Osteoblast (primary cell): Measurements from ENCODE around the gene KCTD21. TPM values are rescaled to one million over a fixed set of nuclear protein-coding genes. Genes with fewer than 3 reads are reported as not detected.
A peak's percentile ranks its signal among the peaks of the same experiment; 100 is the strongest.

Source experiments
- DNase-seq: peaks from one replicate; pipeline ENCODE4 v3.0.0; 2011; ENCODE audit warnings: low spot score, mixed read lengths; ENCODE audit not compliant: insufficient read length; ENCODE audit errors: missing footprints
- H2AFZ ChIP-seq: 2 replicates; pipeline ENCODE4 v1.6.0; 2011; ENCODE audit warnings: mild to moderate bottlenecking, low read length
- H3K27ac ChIP-seq: 2 replicates; pipeline ENCODE4 v1.5.1; 2011; ENCODE audit warnings: mild to moderate bottlenecking, low read depth, low read length, moderate library complexity
- H3K27me3 ChIP-seq: 2 replicates; pipeline ENCODE4 v1.6.0; 2012; ENCODE audit warnings: mild to moderate bottlenecking, control low read depth, inconsistent platforms, low read length, moderate library complexity; ENCODE audit not compliant: insufficient read depth
- H3K36me3 ChIP-seq: 2 replicates; pipeline ENCODE4 v1.5.1; 2011; ENCODE audit warnings: mild to moderate bottlenecking, low read length, control low read depth, moderate library complexity; ENCODE audit not compliant: insufficient read depth
- H3K4me1 ChIP-seq: 2 replicates; pipeline ENCODE4 v1.5.1; 2011; ENCODE audit warnings: mild to moderate bottlenecking, low read length, control low read depth, moderate library complexity; ENCODE audit not compliant: insufficient read depth
- H3K4me2 ChIP-seq: 2 replicates; pipeline ENCODE4 v1.6.0; 2011; ENCODE audit warnings: mild to moderate bottlenecking, low read length; ENCODE audit not compliant: insufficient read depth
- H3K4me3 ChIP-seq: fragments of 200-600 bp; sonication (generic); 3 replicates; pipeline ENCODE4 v1.5.1; 2012; ENCODE audit warnings: mild to moderate bottlenecking, low read length, inconsistent platforms; ENCODE audit not compliant: insufficient read depth
- H3K79me2 ChIP-seq: 2 replicates; pipeline ENCODE4 v1.6.0; 2012; ENCODE audit warnings: mild to moderate bottlenecking, low read length, control low read depth, inconsistent platforms; ENCODE audit not compliant: insufficient read depth
- H3K9me3 ChIP-seq: 2 replicates; pipeline ENCODE4 v1.5.1; 2011; ENCODE audit warnings: low read depth, low read length, control low read depth
- H4K20me1 ChIP-seq: 2 replicates; pipeline ENCODE4 v1.6.0; 2012; ENCODE audit warnings: mild to moderate bottlenecking, low read length, control low read depth; ENCODE audit not compliant: insufficient read depth
- CTCF ChIP-seq: IDR thresholded peaks from 2 replicates; pipeline ENCODE4 v1.5.1; 2011; ENCODE audit warnings: mild to moderate bottlenecking, low read depth, low read length, moderate library complexity; ENCODE audit errors: extremely low read depth
- total RNA-seq: library from RNA; depleted of rRNA; stranded (reverse); fragments of >200 nt; gene quantifications from 2 replicates; pipeline ENCODE4 v1.2.3, GENCODE V29; 2012

The KCTD21 gene
- total RNA-seq, 1 donor, result 14.5 TPM

- Histone ChIP-seq H3K27me3 (no peaks in the 10 kb centered on the region), H3K79me2 (no peaks in the 10 kb centered on the region), H3K36me3 (no peaks in the 10 kb centered on the region), H3K4me2 (no peak overlapping the region), H3K4me3 (no peak overlapping the region), H3K4me1 (peaks cover 9% of the 10 kb centered on the region), H2AFZ (no peak overlapping the region), H4K20me1 (no peaks in the 10 kb centered on the region), H3K27ac (no peak overlapping the region), H3K9me3 (no peaks in the 10 kb centered on the region)
- no peak for TF ChIP-seq CTCF
- no peak for DNase-seq
Observed at GRCh38 chr11:78161346-78161745, 27.1 kb downstream of the KCTD21 start.

GRCh38 chr11:78160557-78160956 lies 27.9 kb downstream of the KCTD21 start:
- TF ChIP-seq CTCF, result no peak
- no peaks in the 10 kb centered on the region for H4K20me1 ChIP-seq
- no peaks in the 10 kb centered on the region for H3K27me3 ChIP-seq
- H3K79me2 ChIP-seq, result no peaks in the 10 kb centered on the region
- H3K4me2 ChIP-seq, result no peak overlapping the region
- peaks cover 9% of the 10 kb centered on the region for H3K4me1 ChIP-seq
- H3K36me3 ChIP-seq, result no peaks in the 10 kb centered on the region
- H2AFZ ChIP-seq, result no peak overlapping the region
- no peaks in the 10 kb centered on the region for H3K9me3 ChIP-seq
- no peak overlapping the region for H3K4me3 ChIP-seq
- no peak overlapping the region for H3K27ac ChIP-seq
- no peak for DNase-seq

- Histone ChIP-seq H3K4me1 (peaks cover 9% of the 10 kb centered on the region), H4K20me1 (no peaks in the 10 kb centered on the region), H3K4me3 (no peak overlapping the region), H3K79me2 (no peaks in the 10 kb centered on the region), H3K4me2 (no peak overlapping the region), H3K27ac (no peak overlapping the region), H3K9me3 (no peaks in the 10 kb centered on the region), H3K27me3 (no peaks in the 10 kb centered on the region), H2AFZ (peak overlapping the region; percentile 23), H3K36me3 (no peaks in the 10 kb centered on the region)
- no peak for TF ChIP-seq CTCF
- no peak for DNase-seq
Observed at GRCh38 chr11:78158987-78159652, 29.3 kb downstream of the KCTD21 start.

GRCh38 chr11:78156127-78156844 lies 32.1 kb downstream of the KCTD21 start:
- Histone ChIP-seq H3K36me3 (no peaks in the 10 kb centered on the region), H3K27me3 (no peaks in the 10 kb centered on the region), H3K27ac (no peak overlapping the region), H2AFZ (peak overlapping the region; percentile 28), H3K79me2 (no peaks in the 10 kb centered on the region), H4K20me1 (no peaks in the 10 kb centered on the region), H3K4me3 (no peak overlapping the region), H3K4me1 (no peaks in the 10 kb centered on the region), H3K4me2 (no peak overlapping the region), H3K9me3 (no peaks in the 10 kb centered on the region)
- TF ChIP-seq CTCF, result no peak
- DNase-seq, result no peak
